GM12891 (cell line): ENCODE results near the gene CYP2C19.
"Not testable (repeated sequence)": the region's sequence is repeated elsewhere in the genome, so short reads cannot be mapped to it uniquely, and the experiment has no call there.

Experiments used
- DNase-seq: peaks from one replicate; pipeline ENCODE4 v3.0.0; 2011; ENCODE audit warnings: low spot score; ENCODE audit not compliant: insufficient read length
- FAIRE-seq: peaks from 2 replicates; lab custom pipeline; 2011; peaks lifted over from hg19 to GRCh38; lab: Jason Lieb, UNC
- PAX5 ChIP-seq: IDR thresholded peaks from 2 replicates; pipeline ENCODE4 v1.6.1; 2011; ENCODE audit warnings: low read length, moderate library complexity, mild to moderate bottlenecking; ENCODE audit not compliant: insufficient read depth, severe bottlenecking
- POLR2A ChIP-seq: IDR thresholded peaks from 2 replicates; pipeline ENCODE4 v1.6.1; 2011; ENCODE audit warnings: low read depth, low read length, control low read depth
- POLR2AphosphoS5 ChIP-seq: IDR thresholded peaks from 2 replicates; pipeline ENCODE4 v1.6.1; 2011; ENCODE audit warnings: low read depth, low read length, control low read depth
- POU2F2 ChIP-seq: IDR thresholded peaks from 2 replicates; pipeline ENCODE4 v1.6.1; 2011; ENCODE audit warnings: low read depth, mild to moderate bottlenecking, control low read depth, low read length, moderate library complexity
- SPI1 ChIP-seq: IDR thresholded peaks from 2 replicates; pipeline ENCODE4 v1.6.1; 2011; ENCODE audit warnings: low read depth, low read length, control low read depth
- TAF1 ChIP-seq: IDR thresholded peaks from 2 replicates; pipeline ENCODE4 v1.6.1; 2011; ENCODE audit warnings: low read depth, low read length, control low read depth

The CYP2C19 gene

GRCh38 chr10:94853065-94853464 lies 90.6 kb downstream of the CYP2C19 start:
- TF ChIP-seq PAX5 (no peak), TAF1 (no peak), POLR2AphosphoS5 (no peak)
- FAIRE-seq: no peak

GRCh38 chr10:94858005-94858404 lies 95.5 kb downstream of the CYP2C19 start:
- DNase-seq: no peak
- FAIRE-seq: no peak
- TF ChIP-seq POLR2AphosphoS5 (no peak), POU2F2 (no peak)

More at GRCh38 chr10:94853065-94853464, 90.6 kb downstream of the CYP2C19 start:
- no peak for DNase-seq

GRCh38 chr10:94859086-94859485 lies 96.6 kb downstream of the CYP2C19 start:
- no peak for TF ChIP-seq PAX5
- no peak for TF ChIP-seq TAF1
- TF ChIP-seq POLR2A: no peak
- no peak for TF ChIP-seq SPI1
- no peak for TF ChIP-seq POLR2AphosphoS5
- no peak for TF ChIP-seq POU2F2
- no peak for DNase-seq
- no peak for FAIRE-seq

- no peak for DNase-seq
- FAIRE-seq: no peak
- TF ChIP-seq POLR2AphosphoS5: no peak
- TF ChIP-seq POU2F2: no peak
- no peak for TF ChIP-seq TAF1
- TF ChIP-seq POLR2A: no peak
- TF ChIP-seq SPI1: no peak
Measured at GRCh38 chr10:94878649-94879048, 116.2 kb downstream of the CYP2C19 start.

- DNase-seq (no peak), FAIRE-seq (no peak)
- TF ChIP-seq PAX5 (no peak), POLR2A (no peak), POLR2AphosphoS5 (no peak), TAF1 (no peak), SPI1 (no peak), POU2F2 (no peak)
Measured at GRCh38 chr10:94879214-94879613, 116.7 kb downstream of the CYP2C19 start.

GRCh38 chr10:94889123-94889522 lies 126.6 kb downstream of the CYP2C19 start:
- FAIRE-seq: no peak

GRCh38 chr10:94890264-94891022 lies 128.0 kb downstream of the CYP2C19 start:
- TF ChIP-seq POLR2AphosphoS5 (no peak), SPI1 (no peak), POLR2A (no peak), POU2F2 (no peak), PAX5 (no peak), TAF1 (no peak)
- FAIRE-seq (no peak), DNase-seq (no peak)

More at GRCh38 chr10:94889123-94889522, 126.6 kb downstream of the CYP2C19 start:
- DNase-seq: no peak
- TF ChIP-seq POU2F2 (no peak), POLR2AphosphoS5 (no peak), POLR2A (no peak), PAX5 (no peak), SPI1 (no peak), TAF1 (no peak)

- not testable (repeated sequence) for FAIRE-seq, DNase-seq
Measured at GRCh38 chr10:94898414-94898813, 135.9 kb downstream of the CYP2C19 start.

- TF ChIP-seq TAF1: no peak
- TF ChIP-seq POLR2AphosphoS5: no peak
- no peak for TF ChIP-seq POU2F2
- no peak for TF ChIP-seq POLR2A
- TF ChIP-seq PAX5: no peak
- TF ChIP-seq SPI1: no peak
- DNase-seq: no peak
- no peak for FAIRE-seq
Measured at GRCh38 chr10:94902080-94902479, 139.6 kb downstream of the CYP2C19 start.

- FAIRE-seq: no peak
- TF ChIP-seq POU2F2: no peak
- no peak for TF ChIP-seq TAF1
- TF ChIP-seq POLR2AphosphoS5: no peak
- no peak for DNase-seq
Measured at GRCh38 chr10:94902570-94902969, 140.1 kb downstream of the CYP2C19 start.
